T-helper 2 cell treated with Interferon-gamma antibody and Interleukin-4, amounts not matched to agents 5 μg/mL and 100 μg/mL, for 36 hours (primary cell): Measurements from ENCODE around the gene LRMDA.

Experiments
- DNase-seq: peaks from one replicate; pipeline ENCODE4 v3.0.0; 2021; ENCODE audit warnings: low spot score
- H3K27ac Mint-ChIP-seq: one replicate; pipeline ENCODE4 v1.8.0; 2021; ENCODE audit warnings: mild to moderate bottlenecking, mixed read lengths
- H3K27me3 Mint-ChIP-seq: one replicate; pipeline ENCODE4 v1.8.0; 2021; ENCODE audit warnings: low read depth, mixed read lengths
- H3K36me3 Mint-ChIP-seq: one replicate; pipeline ENCODE4 v1.8.0; 2021; ENCODE audit warnings: low read depth, mixed read lengths
- H3K4me1 Mint-ChIP-seq: one replicate; pipeline ENCODE4 v1.8.0; 2021; ENCODE audit warnings: low read depth, mixed read lengths
- H3K4me3 Mint-ChIP-seq: one replicate; pipeline ENCODE4 v1.8.0; 2022; ENCODE audit warnings: mild to moderate bottlenecking, moderate library complexity, mixed read lengths
- H3K9me3 Mint-ChIP-seq: one replicate; pipeline ENCODE4 v1.8.0; 2021; ENCODE audit warnings: mixed read lengths

The LRMDA gene

GRCh38 chr10:75398692-75399460, 32.5 kb upstream of the LRMDA start:
- DNase-seq = no peak
- Mint-ChIP-seq H3K27me3 (peaks cover 63% of the 10 kb centered on the region), H3K4me1 (peaks cover 16% of the 10 kb centered on the region), H3K4me3 (no peak overlapping the region), H3K27ac (no peak overlapping the region), H3K36me3 (no peaks in the 10 kb centered on the region), H3K9me3 (no peaks in the 10 kb centered on the region)

DNA sequence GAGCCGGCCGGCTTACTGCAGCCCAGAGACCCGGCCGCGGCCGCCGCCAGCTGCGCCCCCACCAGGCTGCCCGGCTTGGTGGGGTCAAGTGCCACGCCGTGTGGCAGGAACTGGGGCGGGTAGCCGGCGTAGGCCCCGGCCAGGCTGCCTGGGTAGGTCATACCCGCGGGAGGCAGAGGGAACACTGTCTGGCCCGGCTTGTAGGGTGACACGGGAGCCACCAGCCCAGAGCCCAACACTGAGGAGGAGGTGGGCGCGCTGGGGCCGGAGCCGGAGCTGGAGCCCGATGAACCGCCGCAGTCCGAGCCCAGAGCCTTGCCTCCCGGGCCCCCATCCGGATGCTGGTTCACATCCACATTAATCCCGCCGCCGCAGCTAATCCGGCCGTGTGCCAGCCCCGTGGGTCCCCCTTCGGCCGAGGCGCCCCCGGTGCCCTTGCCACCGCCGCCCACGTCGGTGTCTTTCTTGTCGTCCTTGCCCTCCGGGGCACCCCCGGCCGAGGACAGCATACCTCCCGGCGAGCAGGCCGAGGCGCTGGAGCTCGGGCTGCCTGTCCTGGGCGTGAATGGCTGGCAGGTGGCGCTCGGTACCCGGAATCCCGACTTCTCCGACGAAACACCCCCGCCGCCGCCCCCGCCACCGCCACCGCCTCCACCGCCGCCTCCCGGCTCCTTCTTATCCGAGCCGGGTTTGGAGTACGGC, 31.8 kb upstream of the LRMDA start:
- no peaks in the 10 kb centered on the region for H3K9me3 Mint-ChIP-seq
- H3K4me3 Mint-ChIP-seq = peak overlapping the region; percentile 82
- no peak overlapping the region for H3K27ac Mint-ChIP-seq

DNA sequence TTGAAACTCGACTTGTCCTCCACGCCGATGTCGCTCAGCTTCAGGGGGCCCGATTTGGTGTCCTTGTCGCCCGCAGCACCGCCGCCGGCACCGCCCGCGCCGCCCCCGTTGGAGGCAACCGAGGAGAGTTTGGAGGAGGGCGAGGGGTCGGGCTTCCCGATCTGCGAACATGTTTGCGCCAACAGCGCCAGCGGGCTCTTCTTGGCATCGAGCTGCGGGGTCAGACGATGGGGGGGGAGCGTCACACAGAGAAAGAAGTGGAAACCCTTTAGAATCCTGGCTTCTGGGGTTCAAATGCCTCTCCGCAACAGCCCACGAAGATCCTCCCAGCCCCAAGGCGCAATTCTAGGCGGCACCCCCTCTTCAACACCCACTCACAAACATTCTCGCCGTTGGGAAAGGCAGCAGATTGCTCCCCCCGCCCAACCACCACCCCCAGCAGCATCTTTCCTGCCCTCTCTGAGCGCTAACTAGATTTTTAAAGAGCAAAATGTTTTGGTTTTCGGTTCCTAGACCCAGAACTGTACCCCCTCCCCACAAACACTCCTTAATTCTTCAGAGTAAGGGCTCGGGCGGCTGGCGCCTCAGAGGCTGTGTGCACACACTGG, 31.2 kb upstream of the LRMDA start:
- H3K36me3 Mint-ChIP-seq = no peaks in the 10 kb centered on the region
- peak overlapping the region; percentile 82 for H3K4me3 Mint-ChIP-seq
- no peak overlapping the region for H3K27ac Mint-ChIP-seq
- peaks cover 60% of the 10 kb centered on the region for H3K27me3 Mint-ChIP-seq
- H3K9me3 Mint-ChIP-seq = no peaks in the 10 kb centered on the region
- peaks cover 15% of the 10 kb centered on the region for H3K4me1 Mint-ChIP-seq
- DNase-seq = no peak

More for the DNA sequence above, 31.8 kb upstream of the LRMDA start:
- peak; percentile 24 for DNase-seq
- Mint-ChIP-seq H3K36me3 (no peaks in the 10 kb centered on the region), H3K27me3 (peaks cover 60% of the 10 kb centered on the region), H3K4me1 (peaks cover 18% of the 10 kb centered on the region)

DNA sequence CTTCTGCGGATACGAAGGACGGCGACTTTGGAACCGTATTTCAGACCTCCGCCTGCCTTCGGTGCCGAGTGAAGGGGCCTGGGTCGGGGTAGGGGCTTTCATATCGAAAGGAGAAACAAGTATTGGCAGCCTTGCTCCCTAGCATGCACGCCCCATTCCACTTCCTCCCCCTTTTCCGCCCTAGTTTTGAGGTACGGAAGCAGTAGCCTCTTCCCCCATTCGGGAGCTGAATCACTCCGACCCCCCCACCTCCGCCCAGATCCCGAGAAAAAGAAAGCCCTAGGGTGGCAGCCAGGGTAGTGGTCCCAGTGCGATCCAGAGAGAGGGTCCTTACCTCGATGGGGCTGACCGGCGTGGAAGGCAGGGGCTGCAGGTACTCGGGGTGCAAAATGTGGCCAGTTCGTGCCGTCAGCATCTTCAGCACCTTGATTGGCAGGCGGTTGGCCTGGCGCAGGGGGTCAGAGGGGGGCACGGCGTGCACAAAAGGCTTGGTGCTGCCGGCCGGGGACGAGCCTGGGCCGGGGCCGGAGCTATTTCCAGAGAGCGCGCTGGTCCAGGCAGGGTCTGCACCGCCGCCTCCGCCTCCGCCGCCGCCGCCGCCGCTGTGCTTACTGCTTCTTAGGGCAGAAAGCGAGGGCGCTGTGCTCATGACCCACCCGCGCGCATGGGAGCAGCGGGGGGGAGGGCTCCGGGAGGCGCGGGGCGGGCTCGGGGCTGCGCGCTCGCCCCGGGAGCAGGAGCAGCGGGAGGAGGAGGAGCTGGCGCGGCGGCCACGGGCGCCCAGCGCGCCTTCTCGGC, 30.5 kb upstream of the LRMDA start:
- H3K27me3 Mint-ChIP-seq = peaks cover 61% of the 10 kb centered on the region
- peaks cover 2% of the 10 kb centered on the region for H3K36me3 Mint-ChIP-seq
- peak; percentile 17 for DNase-seq
- H3K9me3 Mint-ChIP-seq = no peaks in the 10 kb centered on the region
- H3K4me1 Mint-ChIP-seq = peaks cover 15% of the 10 kb centered on the region
- no peak overlapping the region for H3K27ac Mint-ChIP-seq
- peak overlapping the region; percentile 82 for H3K4me3 Mint-ChIP-seq

DNA sequence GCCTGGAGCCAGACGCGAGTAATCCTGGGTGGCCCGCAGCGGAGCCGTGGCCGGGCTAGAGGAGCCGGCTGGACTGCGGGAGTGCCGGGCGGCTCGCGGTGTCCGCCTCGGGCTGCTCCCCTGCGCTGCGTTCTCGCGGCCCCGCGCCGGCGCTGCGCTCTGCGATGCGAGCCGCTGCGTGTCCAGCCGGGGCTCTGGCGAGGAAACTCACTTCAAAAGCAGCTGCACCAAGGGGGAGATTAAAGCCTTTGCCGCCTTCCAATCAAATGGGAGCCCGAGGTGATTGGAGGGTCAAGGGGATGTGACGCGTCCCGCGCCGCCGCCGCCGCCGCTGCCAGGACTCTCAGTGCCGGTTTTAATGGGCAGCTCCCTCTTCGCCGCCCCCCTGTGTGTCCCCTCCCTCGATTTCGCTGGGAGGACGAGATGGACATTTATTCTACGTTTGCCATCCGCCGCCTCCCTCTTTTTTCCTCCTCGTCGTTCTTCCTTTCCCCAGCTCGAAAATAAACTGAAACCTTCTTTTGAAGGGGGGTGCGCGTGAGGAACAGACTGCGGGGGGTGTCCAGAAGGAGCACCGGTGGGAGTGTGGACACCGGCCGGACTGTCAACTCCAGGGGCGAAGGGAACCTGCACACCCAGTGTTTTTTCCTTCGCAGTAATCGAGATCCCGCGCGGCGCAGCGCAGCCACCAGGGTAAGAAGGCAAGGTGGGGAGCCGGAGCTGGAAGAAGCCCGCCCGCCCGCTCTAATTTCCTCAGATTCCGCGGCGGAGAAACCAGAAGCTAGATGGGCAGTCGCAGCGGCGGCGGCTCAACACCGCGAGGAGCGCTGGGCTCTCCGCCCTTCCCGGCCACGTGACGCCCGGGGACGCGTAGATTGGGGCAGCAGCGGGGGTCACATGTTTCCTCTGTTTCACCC, 29.6 kb upstream of the LRMDA start, which contains the start of gene ZNF503:
Gene ZNF503 (minus strand): TSS at position 196 of the 917 bp plus-strand sequence. CDS start 345 bp downstream, outside the sequence.
- Mint-ChIP-seq H3K27ac (no peak within 1 kb of the TSS), H3K9me3 (no peaks in the 10 kb centered on the region), H3K27me3 (peaks cover 67% of the 10 kb centered on the region), H3K36me3 (peaks cover 2% of the 10 kb centered on the region), H3K4me1 (peaks cover 15% of the 10 kb centered on the region), H3K4me3 (peak within 1 kb of the TSS; percentile 82)
- peak; percentile 45 for DNase-seq

GRCh38 chr10:75402486-75403143, 28.8 kb upstream of the LRMDA start:
- H3K27ac Mint-ChIP-seq = no peak overlapping the region
- H3K9me3 Mint-ChIP-seq = no peaks in the 10 kb centered on the region
- peak overlapping the region; percentile 81 for H3K4me3 Mint-ChIP-seq
- no peak for DNase-seq
- peaks cover 71% of the 10 kb centered on the region for H3K27me3 Mint-ChIP-seq
- H3K4me1 Mint-ChIP-seq = peaks cover 17% of the 10 kb centered on the region
- H3K36me3 Mint-ChIP-seq = peaks cover 2% of the 10 kb centered on the region

DNA sequence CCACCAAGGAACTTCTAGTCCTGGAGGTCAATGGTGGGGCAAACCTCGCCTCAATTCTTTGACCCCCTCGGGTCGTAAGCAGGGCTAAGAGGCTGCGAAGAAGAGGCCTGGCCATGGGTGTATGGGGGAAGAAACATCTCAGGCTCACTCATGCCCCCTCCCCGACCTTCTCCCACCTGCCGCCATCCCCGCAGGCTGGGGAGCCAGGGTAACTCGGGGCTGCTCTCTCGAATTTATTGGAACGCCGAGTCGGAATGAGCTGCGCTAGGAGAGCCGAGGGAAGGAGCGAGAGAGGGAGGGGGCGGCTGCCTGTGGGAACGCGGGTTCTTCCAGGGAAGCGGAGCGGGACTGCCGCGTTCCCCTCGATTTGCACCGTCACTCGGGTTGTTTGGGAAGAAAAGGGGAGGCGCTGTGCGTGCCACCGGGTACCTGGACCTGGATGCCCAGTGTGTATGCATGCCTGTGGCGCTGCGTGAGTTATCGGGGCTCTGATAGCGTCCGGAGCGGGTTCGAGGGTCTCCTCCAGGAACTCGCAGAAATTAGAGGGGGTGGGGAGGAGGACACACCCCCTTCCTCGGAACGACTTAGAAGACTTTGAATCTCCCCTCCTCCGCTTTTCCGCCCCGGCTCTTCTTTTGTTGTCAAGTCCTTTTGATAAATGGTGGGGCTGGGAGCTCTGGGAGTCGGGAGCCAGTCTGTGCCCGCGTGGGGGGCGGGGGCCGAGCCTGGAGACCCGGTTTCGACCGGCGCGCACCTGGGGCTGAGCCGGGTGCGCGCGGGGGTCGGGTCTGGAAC, 28.1 kb upstream of the LRMDA start:
- Mint-ChIP-seq H3K27me3 (peaks cover 68% of the 10 kb centered on the region), H3K36me3 (peaks cover 2% of the 10 kb centered on the region), H3K4me3 (peak overlapping the region; percentile 81), H3K9me3 (no peaks in the 10 kb centered on the region), H3K27ac (no peak overlapping the region), H3K4me1 (peaks cover 18% of the 10 kb centered on the region)
- DNase-seq = no peak

DNA sequence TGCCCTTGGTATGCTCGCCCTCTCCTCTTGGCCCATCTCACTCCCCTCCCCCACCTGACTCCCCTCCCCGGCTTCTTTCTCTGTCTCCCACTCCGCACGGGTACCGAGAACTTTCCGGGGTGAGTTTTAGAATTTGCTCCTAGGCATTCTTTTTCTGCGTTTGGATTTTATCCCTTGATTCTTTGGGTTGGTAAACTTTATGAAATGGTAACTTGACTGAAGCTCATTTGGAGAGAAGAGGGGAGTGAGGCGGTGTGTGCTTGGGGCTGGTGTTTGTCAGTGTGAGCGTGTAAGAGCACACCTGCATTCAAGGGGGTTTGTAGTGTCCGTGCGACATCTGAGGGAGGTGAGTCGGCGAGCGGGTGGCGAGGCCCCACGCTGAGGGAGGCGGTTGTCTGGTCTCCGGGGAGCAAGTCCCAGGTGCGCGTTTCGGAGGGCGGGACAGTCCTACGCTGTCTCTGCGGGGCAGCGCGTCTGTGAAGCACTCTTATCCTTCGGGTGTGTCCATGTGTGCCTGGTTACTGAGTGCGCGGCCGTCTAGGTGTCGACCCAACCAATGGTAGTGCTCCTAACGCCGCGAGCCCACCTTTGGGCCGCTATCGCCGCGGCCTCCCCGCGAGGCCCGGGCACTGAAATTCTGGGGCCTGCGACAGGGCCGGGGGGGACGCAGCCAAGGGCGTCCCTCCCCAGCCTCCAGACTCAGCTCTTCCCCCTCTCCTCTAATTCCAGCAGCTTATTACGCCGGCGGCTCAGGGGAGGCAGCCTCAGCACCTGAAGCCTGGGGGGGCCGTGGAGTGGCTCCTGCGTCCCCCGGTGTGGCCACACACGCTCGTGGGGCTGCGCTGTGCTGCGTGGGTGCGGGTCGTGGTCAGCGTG, 27.2 kb upstream of the LRMDA start:
- peaks cover 72% of the 10 kb centered on the region for H3K27me3 Mint-ChIP-seq
- H3K36me3 Mint-ChIP-seq = peaks cover 2% of the 10 kb centered on the region
- peak overlapping the region; percentile 21 for H3K4me3 Mint-ChIP-seq
- no peak for DNase-seq
- H3K27ac Mint-ChIP-seq = peak overlapping the region; percentile 32
- no peaks in the 10 kb centered on the region for H3K9me3 Mint-ChIP-seq
- peaks cover 18% of the 10 kb centered on the region for H3K4me1 Mint-ChIP-seq

GRCh38 chr10:75404815-75405597, 26.4 kb upstream of the LRMDA start:
- Mint-ChIP-seq H3K4me1 (peaks cover 21% of the 10 kb centered on the region), H3K27me3 (peaks cover 76% of the 10 kb centered on the region), H3K27ac (no peak overlapping the region), H3K9me3 (no peaks in the 10 kb centered on the region), H3K4me3 (no peak overlapping the region), H3K36me3 (peaks cover 2% of the 10 kb centered on the region)
- DNase-seq = no peak

GRCh38 chr10:75405598-75406461, 25.6 kb upstream of the LRMDA start:
- H3K4me1 Mint-ChIP-seq = peaks cover 18% of the 10 kb centered on the region
- no peak for DNase-seq
- no peak overlapping the region for H3K4me3 Mint-ChIP-seq
- H3K36me3 Mint-ChIP-seq = peaks cover 2% of the 10 kb centered on the region
- H3K9me3 Mint-ChIP-seq = no peaks in the 10 kb centered on the region
- H3K27me3 Mint-ChIP-seq = peaks cover 78% of the 10 kb centered on the region
- H3K27ac Mint-ChIP-seq = peak overlapping the region; percentile 18
